ENCODE measurements around the gene NDUFS5.
"Not testable (repeated sequence)": the region's sequence is repeated elsewhere in the genome, so short reads cannot be mapped to it uniquely, and the experiment has no call there.

The NDUFS5 gene

DNA sequence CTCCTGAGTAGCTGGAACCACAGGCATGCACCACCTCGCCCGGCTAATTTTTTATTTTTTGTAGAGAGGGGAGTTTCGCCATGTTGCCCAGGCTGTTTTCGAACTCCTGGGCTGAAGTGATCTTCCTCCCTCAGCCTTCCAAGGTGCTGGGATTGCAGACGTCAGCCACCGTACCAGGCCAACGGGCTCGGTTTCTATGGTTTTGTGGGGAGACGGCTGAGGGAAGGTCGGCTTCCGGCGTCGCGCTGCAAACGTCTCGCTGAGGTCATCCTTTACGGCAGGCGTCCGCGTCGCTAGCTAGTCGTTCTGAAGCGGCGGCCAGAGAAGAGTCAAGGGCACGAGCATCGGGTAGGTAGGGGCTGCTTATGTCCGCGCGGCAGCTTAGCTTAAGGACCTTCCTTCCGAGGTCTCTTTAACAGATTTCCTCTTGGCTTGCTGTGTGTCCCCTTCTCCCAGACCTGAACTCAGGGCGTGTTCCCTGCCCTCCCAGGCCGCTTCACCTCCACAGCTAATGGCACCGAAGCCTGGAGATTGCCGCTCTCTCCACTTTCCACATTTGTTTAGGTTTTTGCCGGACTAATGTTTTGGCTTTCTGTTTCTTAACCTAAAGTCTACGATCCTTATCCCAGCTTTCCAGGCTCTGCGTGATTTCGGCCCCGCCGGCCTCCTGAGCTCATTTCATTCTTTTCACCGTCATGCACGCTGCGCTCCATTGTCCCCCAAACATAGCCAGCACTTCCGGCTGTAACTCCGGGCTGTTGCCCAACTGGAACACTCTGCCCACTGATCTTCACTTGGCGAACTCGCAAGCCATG is at the start of gene NDUFS5:
NDUFS5 (plus strand) TSS at position 300 of the 815 bp plus-strand sequence. CDS start 2,375 bp downstream, outside the sequence.
- peak; percentile 55 for DNase-seq

DNA sequence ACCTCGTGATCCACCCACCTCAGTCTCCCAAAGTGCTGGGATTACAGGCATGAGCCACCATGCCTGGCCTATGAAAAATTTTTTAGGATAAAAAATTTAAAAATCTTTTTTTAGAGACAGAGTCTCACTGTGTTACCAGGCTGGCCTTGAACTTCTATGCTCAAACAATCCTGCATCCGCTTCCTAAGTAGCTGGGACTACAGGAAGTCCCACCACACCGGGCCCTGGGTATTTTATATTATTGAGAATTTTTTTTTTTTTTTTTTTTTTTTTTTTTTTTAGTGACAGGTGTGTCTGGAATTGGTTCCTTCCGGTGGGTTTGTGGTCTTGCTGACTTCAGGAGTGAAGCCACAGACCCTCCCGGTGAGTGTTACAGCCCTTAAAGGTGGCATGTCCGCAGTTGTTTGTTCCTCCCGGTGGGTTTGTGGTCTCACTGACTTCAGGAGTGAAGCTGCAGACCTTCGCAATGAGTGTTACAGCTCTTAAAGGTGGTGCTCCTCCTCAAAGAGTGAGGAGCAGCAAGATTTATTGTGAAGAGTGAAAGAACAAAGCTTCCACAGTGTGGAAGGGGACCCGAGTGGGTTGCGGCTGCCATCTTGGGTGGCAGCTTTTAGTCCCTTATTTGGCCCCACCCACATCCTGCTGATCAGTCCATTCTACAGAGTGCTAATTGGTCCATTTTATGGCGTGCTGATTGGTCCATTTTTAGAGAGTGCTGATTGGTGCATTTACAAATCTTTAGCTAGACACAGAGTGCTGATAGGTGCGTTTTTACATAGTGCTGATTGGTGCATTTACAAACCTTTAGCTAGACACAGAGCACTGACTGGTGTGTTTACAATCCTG is 48.5 kb upstream of the NDUFS5 start:
- DNase-seq: not testable (repeated sequence)

DNA sequence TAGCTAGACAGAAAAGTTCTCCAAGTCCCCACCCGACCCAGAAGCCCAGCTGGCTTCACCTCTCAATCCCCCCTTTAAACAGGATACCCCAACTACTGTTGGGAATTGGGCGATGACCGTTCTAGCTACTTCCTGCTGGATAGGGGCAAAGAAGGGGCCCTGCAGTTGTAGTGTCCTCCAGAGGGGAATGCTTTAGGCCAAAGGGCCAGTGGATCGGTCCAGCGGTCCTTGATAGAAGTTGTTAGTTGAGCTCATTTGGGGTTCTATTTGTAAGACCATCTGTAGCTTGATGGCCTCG is 48.0 kb upstream of the NDUFS5 start:
- not testable (repeated sequence) for DNase-seq

DNA sequence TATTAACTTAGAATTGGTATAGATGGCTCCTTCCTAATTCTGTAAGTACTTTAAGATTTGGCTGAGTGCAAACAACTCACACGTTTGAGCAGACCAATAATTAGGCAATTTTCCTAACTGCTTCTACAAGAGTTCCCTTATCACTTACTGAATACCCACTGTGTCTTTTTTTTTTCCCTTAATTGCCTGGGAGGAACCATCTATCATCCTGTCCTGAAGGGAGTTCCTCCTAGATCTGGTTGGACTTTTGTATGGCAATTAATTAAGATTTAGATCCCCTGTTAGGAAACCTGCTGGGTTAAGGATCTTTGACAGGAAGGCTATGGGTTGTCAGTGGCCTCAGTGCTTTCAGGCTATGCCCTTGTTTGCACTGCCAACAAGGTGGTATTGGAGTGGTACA is 46.8 kb upstream of the NDUFS5 start:
- not testable (repeated sequence) for DNase-seq

DNA sequence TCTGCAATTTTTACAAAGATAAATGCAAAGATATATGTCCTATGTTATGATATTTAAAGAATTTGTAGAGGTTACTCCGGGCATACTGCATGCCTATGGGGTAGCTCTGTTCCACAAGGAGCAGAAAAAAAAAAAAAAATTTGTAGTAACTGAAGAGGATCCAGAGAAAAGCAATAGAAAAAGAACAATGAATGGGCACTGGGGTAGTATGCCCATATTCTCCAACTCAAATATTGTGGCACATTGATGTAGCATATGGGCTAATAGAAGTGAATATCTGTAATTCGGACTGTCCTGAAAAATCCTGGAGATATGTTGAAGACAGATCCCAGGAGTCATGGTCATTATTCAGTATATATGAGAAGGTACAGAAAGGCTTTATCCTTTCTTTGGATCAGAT is 36.2 kb upstream of the NDUFS5 start:
- DNase-seq: no peak

DNA sequence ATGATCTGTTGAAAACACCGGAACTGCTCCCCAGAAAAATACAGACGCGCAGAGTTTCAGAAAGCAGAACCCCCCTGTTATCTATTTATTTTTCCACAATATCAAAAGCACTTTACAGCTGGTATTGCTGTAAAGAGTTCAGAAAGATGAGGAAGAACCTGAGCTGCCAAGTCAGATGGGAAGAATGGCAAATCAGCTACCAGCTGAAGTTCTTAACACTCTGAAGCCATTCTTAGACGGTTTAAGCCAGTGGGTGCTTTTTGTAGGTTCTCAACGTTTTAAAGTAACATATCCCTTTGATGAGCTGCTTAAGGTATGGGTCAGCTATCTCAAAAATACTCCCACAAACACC is 35.8 kb upstream of the NDUFS5 start:
- no peak for DNase-seq

DNA sequence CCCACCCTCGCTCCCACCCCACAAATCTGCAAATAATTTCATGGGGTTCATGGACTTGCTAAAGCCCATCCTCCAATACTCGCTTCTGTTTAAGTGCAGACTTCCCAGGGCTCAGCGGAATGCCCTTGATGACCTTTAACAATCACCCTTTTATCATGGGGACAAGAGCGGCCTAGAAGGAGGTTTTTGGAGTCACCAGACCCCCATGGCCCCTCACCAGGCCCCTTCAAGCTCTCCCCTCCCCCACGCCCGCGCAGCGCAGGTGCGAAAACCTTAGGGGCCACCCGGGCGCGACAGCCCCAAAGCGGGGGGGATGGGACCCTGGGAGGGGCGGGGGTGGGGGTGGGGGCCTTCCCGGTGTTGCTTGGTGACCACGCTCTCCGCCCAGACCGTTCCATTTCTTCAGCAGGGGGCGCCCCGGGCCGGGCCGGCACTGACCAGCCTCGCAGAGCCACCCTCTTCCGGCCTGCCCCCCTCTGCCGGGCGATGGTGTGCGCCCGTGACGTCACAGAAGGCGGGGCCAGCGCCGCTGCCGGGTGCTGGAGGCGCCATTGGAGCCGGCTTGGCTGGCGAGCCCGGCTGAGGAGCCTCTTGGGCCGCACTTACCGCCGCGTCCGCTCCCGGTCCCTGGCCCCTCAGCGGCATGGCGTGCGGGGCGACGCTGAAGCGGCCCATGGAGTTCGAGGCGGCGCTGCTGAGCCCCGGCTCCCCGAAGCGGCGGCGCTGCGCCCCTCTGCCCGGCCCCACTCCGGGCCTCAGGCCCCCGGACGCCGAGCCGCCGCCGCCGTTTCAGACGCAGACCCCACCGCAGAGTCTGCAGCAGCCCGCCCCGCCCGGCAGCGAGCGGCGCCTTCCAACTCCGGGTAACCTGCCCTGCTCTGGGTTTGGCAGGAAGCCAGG is 35.2 kb upstream of the NDUFS5 start, which contains the start of gene AKIRIN1:
AKIRIN1 (plus strand) TSS at position 539 of the 900 bp plus-strand sequence; CDS start at position 644, 105 bp downstream.
- DNase-seq: peak; percentile 71

DNA sequence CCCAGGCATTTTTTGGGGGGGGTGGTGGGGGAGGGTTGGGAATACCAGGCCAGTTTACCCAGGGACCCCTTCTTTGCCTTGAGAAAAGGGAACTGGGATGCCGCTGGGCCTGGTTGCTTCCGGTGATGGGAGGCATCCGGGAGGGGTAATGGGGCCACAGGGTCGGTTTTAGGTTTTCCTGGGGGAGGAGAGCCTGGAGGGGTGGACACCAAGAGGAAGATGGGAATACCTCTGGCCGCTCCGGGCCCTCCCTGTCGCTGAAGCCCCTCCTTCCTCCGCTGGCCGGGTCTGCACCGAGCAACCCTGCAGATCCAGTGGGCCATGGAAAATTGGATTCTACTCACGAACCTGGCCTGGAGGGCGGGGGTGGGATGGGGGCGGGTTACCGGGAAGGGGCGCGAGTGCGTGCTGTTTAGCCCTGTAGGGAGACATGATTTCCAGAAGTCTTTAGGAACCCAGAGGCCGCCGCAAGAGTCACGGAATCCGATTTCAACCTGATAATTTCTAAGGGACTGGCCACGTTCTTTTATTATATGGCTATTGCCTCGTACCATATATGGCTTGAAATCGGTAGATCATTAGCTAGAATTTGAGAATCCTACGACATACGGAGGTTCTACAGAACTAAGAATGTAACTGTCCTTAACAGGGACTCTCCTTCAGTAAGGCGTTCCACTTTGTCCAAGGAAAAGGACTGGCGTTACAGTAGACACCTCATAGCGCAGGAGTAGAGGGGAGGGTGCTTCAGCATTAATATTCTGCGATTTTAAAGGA is 34.3 kb upstream of the NDUFS5 start:
- no peak for DNase-seq

DNA sequence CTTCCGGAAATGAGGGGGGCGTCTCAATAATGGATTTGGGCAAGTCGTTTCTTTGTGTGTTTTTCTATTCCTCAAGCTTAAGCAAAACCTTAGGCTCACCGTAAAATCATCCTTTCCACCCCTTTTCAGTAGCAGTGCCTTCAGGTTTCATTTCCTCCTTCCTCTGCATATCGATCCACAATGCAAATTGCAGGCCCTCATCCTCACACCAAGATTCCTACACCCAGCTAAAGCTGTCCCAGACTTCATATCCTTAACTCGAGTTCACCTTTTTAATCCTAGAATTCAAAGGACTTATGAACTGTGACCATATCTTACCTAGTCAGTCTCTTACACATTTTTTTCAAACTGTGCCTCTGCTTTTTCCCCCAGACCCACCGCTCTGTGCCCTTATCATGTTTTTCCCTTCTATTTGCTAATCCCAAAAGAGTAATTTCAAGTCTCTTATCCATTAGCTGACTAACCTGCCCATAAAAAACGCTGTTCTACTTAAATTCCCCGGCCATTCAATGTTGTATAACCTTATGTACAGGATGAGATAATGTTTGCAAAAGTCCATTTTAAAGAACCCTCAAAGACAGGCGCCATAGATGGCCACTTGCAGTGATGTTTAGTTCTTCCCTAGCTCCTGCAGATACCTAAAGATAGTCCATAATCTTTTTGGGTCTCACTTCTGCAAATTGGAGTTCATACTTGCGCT is 33.6 kb upstream of the NDUFS5 start:
- no peak for DNase-seq

DNA sequence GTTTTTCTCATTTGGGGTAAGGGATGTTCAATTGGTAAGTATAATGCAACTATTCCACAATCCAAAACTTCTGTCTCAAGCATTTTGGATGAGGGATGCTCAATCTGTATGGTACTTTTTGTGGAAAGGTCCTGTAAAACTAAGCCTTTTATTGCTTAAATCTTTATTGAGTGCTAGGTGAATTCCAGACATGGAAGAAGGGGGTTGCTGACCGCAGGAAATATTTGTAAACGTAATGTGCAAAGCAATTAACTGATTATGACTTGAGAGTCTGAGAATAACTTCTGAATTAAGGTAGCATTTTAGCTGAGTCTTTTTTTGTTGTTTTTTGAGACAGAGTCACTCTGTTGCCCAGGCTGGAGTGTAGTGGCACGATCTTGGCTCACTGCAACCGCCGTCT is 32.0 kb upstream of the NDUFS5 start:
- DNase-seq: no peak

DNA sequence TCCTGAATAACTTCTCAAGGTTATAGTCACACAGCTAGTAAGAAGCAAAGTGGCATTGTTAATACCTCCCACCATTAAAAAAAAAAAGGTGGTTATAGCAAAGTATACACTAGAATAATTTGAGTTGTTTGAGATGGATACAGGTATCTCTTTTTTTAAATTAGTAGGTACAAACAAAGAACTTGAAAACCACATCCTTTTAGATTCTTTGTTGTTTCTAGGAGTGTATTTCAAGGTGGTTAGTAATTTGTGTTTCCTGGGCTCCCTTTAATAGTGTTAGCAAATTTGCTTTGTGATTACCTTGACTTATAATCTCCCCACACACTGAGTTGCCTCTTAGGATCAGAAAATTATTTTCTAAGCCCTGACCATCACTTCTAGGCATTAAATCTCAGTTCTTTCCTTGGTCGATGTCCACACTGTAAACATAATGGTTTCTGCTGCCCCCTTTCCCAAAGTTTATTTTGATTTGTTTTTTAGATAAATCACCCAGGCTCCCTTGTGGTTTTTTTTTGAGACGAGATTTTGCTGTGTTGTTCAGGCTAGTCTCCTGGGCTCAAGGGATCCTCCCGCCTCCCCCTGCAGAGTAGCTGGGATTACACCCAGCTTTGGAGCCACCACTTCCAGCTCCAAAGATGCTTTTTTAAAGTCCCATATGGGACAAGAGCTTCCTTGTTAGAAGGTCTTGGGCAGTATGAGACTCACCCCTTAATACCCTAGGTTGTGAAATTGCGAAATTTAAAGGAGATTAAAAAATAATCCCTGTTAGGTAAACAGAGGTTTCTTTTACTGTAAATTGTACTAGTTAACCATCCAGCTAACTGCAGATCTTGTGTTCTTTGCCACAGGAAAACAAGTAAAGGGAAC is 28.9 kb upstream of the NDUFS5 start:
- DNase-seq: no peak

DNA sequence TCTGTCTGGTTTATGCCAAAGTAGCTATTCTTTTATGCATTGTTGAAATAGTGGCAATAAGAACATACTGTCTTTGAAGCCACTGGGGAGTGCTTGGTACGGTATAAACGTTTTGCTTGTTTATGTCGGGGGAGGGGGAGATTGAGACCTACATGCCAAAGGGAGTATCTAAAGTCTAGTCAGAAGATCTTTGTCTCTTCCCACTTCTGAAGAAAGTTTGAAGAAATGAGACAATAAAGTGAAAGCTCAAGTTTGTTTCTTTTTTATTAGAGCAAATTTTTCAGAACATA is 28.3 kb upstream of the NDUFS5 start:
- no peak for DNase-seq

DNA sequence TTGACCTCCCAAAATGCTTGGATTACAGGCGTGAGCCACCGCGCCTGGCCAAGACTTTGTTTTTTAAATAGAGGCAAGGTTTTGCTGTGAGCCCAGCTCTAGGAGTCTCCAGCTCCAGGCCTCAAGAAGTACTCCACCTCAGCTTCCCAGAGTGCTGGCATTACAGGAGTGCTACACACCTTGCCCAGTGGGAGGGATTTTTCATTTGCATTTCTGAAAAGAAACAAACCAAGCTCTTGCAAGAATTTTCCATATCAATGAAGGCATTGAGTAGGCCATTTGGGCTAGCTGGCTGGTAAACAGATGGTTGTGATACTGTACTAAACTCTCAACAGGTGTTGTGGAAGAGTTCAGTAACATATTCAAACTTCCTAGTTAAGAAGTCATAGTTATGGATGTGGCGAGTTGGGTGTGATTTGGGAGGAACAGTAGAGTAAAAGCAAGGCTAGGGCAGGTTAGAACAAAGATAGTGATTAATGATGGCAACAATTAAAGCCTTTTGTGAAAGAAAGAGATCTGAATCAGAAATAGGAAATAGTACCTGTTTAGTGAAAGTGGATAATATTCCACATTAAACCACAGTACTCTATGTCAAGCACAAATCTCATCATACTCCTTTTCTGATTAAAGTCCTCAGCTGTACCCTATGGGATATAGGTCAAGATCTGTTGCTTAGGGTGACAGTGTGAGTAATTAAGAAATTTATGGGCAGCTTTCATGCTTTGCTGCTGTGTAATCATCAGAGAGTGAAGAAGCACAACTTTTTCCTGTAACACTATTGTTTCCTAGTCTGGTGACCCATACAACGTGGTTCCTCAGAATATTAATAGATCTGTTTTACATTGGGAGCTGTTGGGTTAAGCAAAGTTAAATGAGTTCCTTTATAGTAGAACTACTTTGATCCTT is 24.4 kb upstream of the NDUFS5 start:
- no peak for DNase-seq

DNA sequence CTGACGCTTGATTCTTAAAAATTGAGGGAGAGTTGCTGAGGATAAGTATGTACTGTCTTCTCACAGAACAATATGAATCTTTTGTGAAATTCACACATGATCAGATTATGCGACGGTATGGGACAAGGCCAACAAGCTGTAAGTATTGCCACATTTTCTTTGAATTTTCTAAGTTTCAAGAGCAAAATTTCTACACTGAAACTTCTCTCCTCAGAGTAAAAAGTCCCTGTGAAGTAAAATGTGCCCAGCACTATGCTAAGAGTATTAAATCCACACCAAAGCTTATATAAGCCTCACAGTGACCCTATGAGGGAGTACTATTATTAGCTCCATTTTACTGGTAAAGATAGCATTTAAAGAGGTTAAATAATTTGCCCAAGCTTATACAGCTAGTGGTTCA is 22.9 kb upstream of the NDUFS5 start:
- DNase-seq: no peak

DNA sequence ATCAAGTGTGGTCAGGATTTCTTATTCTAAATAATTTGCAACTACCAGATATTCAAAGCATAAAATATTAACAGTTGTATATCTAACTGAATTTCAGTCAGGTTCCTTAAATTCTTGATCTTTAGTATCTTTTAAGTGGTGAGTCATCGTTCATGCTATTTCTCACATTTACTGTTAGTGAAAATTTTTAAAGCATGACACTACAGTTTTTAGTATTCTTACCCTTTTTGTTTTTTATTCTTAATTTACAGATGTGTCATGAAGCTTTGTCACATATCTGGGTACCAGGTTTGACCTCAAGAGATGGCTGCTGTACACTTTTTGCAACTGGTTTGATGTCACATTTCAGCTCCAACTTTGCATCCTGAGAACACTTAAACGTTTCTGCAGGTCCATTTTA is 22.4 kb upstream of the NDUFS5 start:
- DNase-seq: no peak

DNA sequence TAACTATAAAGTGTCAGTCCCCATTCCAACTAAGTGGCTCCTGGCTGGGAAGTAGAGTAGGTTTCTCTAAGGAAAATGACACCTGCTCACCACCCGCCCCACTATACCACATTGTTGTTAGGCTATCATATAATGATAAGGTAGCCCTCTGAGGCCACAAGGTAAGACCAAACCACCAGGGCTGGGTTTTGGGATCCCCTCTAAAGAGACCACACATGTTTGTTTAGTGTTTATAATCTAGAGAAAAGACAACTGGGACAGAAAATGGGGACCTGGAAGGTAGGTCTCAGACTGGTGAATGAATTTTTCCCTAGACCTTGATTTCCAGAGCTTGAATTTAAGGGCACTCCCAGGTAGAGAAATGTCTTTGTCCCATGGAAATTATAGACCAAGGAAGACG is 19.9 kb upstream of the NDUFS5 start:
- DNase-seq: no peak

DNA sequence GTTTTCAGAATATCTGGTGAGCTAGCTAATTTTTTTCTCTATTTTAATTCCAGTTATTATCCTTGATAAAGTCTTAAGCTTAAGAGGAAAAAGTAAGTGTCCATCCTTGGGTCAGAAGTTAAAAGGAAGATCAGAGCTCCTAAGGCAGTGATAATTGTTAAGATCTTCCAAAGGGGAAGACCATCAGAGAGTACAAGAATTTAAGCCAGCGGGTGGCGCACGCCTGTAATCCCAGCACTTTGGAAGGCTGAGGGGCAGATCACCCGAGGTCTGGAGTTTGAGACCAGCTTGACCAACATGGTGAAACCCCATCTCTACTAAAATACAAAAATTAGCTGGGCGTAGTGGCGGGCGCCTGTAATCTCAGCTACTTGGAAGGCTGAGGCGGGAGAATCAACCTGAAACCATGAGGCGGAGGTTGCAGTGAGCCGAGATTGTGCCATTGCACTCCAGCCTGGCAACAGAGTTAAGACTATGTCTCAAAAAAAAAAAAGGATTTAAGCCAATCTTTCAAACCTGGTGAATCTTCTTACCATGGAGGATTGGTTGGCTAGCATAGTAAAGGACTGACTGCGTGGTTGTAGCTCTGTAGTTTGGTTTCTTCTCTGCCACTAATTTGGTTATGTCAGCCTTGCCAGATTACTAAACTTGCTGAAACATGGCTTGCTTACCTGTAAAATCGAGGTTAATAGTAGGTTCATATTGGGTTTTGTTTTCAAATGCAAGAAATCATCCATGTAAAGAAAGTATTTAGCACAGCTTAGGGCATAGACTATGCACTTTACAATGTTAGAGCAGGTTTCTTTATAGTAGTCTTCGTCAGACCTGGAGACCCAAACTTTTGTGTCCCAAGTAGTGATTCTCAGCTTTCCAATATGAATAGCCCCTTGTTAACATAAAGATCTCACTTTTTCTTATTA is 19.2 kb upstream of the NDUFS5 start:
- no peak for DNase-seq

DNA sequence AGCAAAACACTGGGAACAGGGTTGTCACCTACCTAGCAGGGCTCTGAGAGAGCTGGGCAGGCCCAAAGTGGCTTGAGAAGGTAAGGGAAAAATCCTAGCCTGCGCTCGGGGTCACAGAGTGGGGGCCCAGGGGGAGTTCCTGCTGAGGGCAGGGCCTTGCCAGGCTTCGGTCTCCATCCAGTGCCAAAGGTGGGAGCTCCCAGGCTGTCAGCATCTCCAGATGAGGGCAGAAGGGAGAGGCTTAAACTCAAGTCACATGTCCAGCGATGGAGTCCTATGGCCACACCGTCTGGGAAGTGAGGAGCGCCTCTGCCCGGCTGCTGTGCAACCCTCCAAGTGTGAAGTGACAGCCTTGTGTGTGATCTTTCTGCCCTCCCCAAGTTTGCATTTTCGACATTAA is 11.2 kb upstream of the NDUFS5 start:
- DNase-seq: not testable (repeated sequence)

Data from NCI-H1417 treated with DMSO at 0.1 percent for 48 hours (cell line).